DMS 273 (cell line): Measurements from ENCODE around the gene CCL1.

Source experiments
- DNase-seq: peaks from one replicate; lab custom pipeline; 2025; ENCODE audit not compliant: unreplicated experiment; lab: John Stamatoyannopoulos, UW

Gene CCL1

DNA sequence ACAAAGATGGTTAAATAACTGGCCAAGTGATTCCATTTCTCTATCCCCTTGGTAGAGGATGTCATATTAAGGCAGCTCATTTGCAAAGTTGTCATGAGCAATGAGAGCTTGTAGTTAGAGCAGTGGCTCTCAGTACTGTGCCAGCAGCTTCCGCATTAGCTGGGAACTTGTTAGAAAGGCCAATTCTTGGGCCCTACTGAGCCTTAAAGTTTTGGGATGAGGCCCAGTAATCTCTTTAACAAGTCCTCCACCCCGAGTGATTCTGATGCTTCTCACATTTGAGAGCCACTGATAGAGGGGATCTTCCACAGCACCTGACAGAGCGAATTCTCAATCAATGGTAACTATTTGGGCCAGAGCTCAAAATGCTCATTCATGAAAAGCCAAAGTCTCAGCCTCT is 20.2 kb upstream of the CCL1 start:
- DNase-seq = no peak

DNA sequence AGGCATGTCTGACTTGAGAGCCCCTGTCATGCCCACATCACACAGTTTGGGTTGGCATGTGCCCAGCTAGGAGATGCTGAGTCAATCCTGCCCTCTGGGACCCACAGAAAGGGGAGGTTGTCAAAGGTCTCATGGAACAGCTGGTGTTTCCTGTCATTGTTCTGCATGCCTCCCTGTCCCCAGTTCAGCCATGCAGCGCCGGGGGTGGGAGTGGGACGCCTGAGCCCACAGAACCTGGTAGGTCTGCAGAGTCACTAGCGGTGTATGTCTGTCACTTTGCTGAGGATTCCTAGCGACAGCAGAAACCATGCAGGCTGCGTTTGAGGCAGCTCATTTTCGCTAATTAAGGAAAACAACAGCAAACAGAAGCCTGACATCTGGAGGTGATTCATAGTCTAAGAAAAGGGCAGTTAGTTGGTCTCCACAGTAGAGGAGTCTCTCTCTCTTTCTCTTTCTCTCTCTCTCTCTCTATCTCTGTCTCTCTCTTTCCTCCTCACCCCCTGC is 19.6 kb upstream of the CCL1 start:
- DNase-seq = no peak

DNA sequence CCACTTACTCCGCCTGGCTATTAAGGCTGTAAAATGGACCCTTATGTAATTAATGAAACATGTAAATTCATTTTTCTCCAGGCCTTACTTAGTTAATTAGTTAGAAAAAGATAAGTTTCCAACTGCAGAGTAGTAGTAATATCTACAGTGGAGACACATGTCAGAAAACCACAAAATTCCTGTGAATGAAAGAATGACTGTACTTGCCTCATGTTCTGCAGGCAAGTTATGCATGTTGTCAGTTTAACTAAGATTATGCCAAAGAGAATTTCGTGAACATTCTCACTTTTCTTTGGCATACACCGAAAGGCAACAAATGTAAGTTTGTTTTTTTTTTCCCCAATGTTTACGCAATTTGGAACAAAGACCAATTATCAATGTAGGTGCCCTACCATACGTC is 16.8 kb upstream of the CCL1 start:
- no peak for DNase-seq

DNA sequence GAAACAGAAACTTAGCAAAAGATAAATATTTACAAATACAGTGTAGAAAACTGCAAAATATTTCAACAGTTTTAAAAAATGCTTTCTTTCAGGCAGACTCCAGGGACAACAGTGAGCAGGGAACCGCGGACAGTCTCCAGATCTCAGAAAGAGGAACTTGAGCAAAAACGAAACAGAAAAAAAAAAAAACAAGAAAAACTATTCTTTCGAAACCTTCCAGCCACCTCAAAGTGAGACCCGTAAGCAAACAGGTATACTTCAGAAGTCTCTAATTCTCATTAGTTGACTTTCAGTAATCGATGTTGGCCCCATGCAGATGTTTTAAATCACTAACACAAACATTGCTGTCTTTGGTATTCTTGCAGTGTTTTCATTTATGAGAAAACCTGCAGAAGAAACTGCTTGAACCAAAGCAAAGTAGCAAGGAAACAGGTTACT is 15.7 kb upstream of the CCL1 start:
- DNase-seq = no peak

DNA sequence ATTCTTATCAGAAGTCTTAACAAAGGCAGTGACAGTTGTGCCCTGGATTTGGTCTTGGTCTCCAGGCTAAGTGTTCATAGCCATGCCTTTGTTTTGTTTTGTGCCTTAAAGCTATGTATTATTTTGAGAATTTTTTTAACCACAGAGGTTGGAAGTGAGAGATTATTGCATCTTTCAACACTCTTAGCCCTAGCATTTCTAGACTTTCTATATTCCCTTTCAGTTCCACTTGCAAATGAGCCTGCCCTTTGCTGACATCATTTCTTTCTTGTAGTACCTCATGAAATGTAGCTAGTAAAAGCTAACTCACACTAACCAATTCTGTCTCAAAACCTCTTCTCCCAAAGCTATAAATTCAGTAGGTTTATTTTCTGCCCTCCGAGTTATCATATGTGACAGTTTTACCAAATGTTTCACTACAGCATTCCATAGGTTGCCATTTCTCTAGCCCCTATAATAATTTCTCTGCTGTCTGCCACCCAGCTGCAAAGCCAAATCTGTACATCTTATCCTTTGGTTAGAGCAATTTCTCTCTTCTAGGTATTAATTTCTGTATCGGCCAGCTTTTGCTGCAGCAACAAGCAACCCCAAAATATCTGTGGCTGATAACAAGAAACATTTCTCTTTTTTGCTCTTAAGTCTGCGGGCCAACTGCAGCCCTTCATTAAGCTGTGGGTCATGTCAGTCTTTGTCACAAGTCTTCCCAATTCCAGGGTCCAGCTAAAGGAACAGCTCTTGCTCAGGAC is 14.2 kb upstream of the CCL1 start:
- DNase-seq = no peak

DNA sequence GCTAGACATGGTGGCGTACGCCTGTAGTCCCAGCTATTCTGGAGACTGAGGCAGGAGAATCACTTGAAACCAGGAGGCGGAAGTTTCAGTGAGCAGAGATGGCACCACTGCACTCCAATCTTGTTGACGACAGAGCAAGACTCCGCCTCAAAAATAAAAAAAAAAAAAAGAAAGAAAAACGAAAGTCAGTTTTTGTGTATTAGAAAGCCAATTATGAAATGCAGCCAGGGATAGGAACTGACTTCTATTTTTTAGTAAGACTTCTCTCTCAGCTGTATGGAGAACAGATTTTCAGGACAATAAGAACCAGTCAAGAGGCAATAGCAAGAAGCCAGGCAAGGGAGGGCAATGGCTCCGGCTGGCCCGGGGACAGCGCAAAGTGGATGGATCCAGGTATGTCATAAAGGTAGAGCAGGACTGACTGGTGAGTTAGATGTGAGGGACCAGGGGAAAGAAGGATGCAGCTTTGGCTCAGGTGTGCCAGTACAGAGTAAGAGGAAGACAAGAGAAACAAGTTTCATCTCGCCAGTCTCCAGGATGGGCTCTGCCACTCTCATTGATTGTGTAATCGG is 12.5 kb upstream of the CCL1 start:
- DNase-seq = no peak

DNA sequence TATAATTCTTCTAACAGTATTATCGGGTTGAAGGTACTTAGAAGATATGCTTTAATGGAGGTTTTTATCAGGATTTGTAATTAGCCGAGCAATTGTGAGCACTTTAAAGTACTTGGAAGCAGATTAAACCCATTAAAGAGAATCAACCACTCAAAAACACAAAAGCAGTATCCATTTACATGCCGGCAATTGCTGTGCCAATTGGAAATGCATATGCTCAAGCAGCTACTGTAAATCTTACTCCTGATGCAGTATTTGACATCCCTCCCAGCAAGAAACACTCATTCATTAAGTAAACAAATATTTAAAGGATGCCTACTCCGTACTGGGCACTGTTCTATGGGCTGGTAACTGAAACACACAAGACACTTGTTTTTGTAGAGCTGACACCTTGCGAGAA is 11.4 kb upstream of the CCL1 start:
- DNase-seq = no peak

DNA sequence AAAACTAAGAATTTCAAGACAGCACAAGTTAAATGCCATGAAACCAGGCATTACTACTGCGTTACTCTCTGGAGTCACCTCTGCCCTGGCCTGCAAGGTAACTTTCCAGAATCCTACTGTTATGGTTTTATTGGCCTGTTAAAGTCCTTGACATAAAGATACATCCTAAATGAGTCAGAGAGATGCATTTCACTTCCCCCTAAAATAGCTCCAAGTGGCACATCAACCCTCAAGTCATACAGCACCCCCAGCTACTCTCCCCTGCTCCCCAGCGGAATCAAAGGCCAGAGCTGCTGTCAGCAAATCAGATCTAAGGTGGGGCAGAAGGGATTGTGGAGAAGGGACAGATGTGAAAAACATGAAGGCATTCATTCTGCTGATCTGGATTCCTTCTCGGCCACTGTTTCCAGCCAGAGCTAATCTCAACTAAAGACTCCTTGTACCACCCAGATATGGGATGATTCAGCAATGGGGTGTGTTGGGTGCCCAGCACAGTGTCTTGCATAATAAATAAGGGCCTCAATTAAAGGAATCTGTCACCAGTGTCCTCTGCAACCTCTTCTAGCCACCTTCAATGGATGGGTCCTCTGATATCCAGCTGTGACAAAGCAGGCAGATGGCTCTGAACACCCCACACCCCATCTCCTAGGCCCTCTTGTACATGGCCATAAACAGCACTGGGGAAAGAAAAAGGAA is 8.5 kb upstream of the CCL1 start:
- no peak for DNase-seq

DNA sequence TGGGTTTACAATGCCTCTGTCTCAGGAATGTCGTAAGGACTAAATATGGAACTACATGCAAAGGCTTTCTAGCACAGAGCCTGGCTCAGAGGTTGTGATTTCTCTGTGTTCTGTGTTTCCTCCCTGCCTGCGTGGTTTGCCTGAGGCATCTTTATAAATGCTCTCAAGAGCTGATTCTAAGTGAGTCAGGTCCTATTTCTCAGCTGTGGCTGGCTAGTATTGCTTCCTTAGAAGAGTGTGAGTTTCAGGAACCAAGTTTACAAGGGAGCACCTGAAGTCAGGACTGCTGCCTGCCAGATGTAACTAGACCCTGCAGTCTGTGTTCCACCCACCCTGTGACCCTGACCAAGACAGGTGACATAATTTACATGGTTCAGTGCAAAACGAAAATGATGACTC is 8.0 kb upstream of the CCL1 start:
- no peak for DNase-seq

DNA sequence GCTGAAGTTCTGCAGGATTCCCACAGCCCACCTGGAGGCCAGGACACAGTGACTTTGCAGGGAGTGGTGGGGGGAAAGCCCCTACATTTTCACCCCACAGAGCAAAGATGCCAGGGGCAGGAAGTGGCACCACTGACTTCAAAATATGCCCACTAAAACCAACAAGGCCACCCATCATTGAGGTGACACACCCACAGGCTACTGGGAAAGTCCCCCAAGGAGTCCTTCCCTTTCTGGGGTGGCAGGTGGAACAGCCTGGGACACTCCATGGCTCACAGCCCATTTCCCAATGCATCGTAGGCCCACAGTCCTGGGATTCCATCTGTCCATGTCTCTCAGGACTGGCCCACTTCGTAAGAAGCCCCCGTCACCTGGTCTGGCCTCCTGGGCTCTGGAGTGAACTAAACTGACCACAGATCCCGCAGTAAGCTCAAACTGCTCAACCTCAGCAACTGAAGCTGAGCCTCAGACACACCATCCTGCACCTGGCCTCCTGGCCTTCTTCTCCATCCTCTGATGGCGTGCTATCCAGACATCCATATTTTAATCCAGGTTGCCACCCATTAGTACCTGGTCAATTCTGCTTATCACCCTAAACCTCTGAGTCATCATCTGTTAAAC is 7.5 kb upstream of the CCL1 start:
- no peak for DNase-seq

DNA sequence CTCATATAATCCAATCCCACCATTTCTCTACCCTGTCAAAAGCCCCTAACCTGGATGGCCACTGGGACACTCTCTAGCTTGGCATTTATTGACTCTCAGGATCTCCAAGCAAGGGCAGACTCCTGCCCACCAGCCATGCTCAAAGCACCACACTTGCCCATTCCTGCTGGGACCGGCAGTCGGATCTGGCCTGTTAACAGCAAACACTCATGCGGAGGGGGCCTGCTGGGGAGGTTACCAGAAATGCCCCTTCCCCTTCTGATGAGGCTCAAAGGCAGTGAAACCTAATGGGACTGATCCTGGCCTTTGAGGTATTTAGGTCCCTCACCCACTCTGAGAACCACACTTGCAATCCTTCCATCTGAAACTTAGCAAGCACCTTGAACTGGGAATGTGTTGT is 6.5 kb upstream of the CCL1 start:
- DNase-seq = no peak

DNA sequence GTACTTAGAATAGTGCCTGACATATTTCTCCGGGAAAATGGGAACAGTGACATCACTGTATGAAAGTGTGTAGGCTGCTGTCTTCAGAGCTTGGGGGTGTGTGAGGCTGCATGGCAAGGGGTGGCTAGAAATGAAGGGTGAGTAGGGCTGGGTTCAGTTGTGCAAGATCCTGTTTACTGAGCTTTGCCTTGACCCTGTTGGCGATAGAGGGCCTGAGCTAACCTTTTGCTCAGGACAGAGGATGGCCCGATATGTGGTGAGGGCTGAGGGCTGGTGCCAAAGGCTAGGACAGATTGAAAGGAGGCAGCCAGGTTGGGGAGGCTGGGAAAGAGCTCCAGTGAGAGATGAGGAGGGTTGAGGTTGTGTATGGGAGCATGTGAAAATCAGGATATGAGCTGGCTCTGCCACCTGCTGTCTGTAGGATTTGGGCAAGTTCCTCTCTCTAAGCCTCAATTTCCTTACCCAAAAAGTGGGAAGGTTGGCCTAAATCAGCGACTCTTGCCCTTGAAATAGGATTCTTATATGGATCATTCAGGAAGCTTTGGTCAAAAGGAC is 6.0 kb upstream of the CCL1 start:
- DNase-seq = no peak

DNA sequence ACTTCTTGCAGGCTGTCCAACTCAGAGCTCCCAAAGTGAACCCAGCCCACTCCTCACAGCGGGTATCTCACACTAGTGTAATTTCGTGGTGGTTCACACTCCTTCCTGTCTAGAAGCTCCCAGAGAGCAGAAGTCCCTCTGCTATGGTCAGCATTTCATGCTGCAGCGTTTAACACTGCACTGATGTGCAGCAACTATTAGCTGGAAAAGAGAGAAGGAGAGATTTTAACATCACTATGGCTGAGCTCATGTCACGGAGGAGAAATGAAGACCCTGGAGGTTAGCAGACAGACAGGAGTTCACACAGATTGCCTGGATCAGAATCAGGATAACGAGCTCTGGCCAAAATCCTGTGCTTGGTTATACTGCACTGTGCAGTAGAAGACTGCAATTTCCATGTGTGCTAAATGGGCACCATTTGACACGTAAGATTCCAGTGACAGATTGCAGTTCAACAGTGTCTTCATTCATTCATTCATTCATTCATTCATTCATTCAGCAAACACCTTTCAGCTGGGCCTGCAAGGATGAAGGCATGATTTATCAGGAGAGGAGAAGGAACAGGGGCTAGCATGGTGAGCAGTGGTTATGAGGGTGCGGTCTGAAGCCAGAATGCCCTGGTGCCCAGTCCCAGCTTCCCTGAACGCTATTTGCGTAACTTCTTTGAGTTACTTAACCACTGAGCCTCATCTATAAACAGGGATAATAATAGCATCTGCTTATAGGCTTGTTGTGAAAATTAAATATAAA is 5.3 kb upstream of the CCL1 start:
- no peak for DNase-seq

DNA sequence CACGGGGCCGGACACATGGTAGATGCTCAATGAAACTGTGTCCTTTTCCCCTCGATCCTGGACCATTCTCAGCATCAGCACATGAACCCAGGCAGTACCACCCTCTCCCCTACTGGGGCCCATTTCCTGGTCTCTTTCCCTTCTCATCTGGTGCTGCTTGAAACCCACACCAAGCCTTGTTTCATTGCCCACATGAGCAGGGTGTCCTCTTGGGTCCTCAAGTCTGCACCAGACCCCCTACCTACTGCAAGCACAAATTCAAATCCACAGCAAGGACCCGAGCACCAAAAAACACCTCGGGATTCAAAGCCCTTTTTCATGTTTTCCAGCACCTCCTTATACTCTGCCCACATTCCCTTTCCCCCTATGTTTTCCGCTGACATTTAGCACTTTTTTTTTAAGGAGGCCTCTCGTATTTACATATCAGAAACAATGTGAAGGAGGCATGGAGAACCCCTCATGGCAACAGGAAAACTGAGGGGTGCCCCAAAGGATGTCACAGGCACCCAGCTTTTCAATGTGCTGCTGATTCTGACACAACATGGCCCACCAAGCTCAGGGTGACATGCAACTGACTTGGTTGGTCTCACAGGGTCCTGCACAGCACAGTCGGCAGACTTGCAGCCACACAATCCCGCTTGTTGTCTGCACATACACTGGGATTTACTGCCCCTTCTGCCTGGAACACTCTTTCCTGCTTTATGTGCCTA is 4.6 kb upstream of the CCL1 start:
- DNase-seq = no peak

DNA sequence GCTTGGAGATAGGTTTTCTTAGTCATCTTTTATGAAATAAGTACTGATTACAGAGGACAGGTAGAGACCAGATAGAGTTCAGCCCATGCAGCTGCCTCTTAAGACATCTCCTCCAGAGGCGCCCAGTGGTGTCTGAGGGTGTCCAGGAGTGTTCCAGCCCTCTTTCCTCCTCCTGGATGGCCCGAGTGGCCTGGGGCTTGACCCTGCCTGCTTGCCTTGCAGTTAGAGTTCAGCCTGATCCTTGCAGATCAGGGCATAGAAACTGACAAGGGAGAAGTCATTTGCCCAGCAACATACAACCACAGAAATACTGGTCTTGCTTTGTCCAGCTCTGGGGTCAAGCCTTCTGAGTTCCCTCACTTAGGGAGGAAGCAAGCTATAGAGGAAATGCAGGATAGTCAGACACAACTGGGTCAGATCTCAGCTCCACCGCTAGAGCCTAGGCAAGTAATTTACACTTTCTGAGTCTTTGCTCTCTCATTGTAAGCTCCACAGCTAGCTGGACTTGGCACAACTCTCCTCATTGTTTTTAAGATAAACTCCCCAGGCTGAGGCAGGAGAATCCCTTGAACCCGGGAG is 3.6 kb upstream of the CCL1 start:
- DNase-seq = no peak

DNA sequence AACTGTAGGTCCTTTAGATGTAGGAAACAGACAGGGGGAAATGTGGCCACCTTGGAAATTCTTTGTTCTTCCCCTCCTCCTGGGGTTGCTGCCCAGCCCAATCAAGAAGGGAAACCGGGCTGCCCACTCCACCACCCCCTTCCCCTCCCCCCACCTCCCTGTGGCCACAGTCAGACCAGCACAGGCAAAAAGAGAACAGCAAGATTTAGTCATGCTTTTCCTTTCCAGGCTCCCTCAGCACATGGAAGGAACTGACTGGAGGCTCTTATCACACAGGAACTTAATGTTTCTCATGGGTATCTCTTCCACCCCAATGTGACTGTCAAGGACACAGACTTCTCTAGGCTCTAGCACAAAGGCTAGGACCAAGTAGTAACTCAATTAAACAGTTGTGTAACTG is 3.0 kb upstream of the CCL1 start:
- DNase-seq = no peak

DNA sequence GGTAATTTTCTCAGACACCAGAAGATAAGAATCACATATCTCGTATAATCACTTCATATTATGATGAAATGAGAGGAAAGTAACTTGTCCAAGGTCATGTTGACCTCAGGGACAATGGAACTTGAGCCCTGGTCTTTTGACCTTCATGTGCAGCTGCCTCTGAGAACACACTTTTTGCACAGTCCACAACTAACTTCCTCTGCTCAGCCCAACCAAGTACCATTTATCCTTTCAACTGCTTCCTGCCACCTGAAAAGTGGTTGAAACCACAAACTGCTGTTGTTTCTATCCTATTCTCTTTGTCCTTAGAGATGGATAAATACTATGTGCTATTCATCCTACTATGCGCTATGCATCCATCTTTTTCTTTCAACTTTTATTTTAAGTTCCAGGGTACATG is 2.3 kb upstream of the CCL1 start:
- no peak for DNase-seq

DNA sequence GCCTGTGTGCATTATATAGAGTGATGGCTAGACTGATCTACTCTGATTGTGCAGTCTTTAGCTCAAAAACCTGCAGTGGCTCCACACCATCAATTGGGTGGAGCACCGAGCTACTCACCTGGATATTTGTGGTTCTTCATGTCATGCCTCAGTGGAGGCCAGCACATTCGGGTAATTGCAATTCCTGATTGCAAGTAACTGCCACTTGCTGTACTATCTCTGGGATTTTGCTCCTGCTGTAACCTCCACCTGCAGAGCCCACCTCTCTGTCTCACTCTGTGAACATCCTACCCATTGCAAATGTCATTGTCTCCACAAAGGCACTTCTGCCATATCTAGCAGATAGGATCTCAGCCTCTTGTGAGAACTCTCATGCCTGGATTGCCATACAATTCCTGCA is 1.7 kb upstream of the CCL1 start:
- DNase-seq = no peak

DNA sequence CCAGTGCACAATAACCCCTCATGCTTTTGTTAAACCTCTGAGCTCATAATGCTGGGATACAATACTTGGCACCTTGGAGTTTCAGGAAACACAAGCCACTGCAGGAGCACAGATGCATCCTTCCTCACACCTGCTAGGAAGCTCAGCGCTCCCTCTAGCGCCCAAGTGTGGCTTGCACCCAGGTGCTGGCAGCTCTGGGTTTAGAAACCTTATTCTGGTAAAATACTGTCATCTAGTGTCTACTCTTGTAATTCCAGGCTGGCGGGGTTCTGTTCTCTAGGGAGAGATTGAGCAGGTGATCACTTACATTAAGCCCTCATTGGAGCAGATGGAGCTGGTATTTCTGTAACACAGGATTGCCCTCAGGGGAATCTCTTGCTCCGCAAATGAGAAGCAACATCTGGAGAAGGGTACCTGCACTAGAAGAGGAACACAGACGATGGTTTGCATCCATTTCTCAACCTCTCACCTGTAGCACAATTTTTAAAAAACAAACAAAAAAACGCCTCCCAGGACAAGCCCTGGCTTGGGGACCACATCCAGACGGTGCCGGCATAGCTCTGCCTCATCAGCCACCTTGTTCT is 1.5 kb downstream of the CCL1 start:
- peak; percentile 92 for DNase-seq
